Loucy (cell line): ENCODE measurements around the gene CDKL4.

ENCODE experiments used
- H2AFZ ChIP-seq: fragments of 200-600 bp; sonication (generic); 2 replicates; pipeline ENCODE4 v1.6.0; 2016; ENCODE audit warnings: antibody characterized with exemption, mild to moderate bottlenecking, low read length, moderate library complexity
- H3F3A ChIP-seq: fragments of 200-600 bp; 2 replicates; pipeline ENCODE4 v1.6.0; 2016; ENCODE audit warnings: antibody characterized with exemption, low read depth, mild to moderate bottlenecking
- H3K27me3 ChIP-seq: fragments of 200-600 bp; sonication (generic); 2 replicates; pipeline ENCODE4 v1.6.1; 2014; ENCODE audit warnings: low read length, mild to moderate bottlenecking; ENCODE audit not compliant: insufficient read depth, poor library complexity, severe bottlenecking
- H3K36me3 ChIP-seq: fragments of 200-600 bp; sonication (generic); 2 replicates; pipeline ENCODE4 v1.6.1; 2016; ENCODE audit warnings: low read length; ENCODE audit not compliant: insufficient read depth
- H3K4me1 ChIP-seq: fragments of 200-600 bp; sonication (generic); 2 replicates; pipeline ENCODE4 v1.5.1; 2014; ENCODE audit warnings: low read length, mild to moderate bottlenecking; ENCODE audit not compliant: insufficient read depth, poor library complexity, severe bottlenecking
- H3K4me2 ChIP-seq: fragments of 200-600 bp; sonication (generic); 2 replicates; pipeline ENCODE4 v1.6.0; 2014; ENCODE audit warnings: antibody characterized with exemption, low read length, low read depth, mild to moderate bottlenecking; ENCODE audit not compliant: poor library complexity, severe bottlenecking
- H3K4me3 ChIP-seq: fragments of 200-600 bp; sonication (generic); 2 replicates; pipeline ENCODE4 v1.5.1; 2014; ENCODE audit warnings: low read length, mild to moderate bottlenecking, mixed read lengths; ENCODE audit not compliant: poor library complexity, severe bottlenecking
- H3K79me2 ChIP-seq: fragments of 200-600 bp; sonication (generic); 2 replicates; pipeline ENCODE4 v1.6.1; 2014; ENCODE audit warnings: low read length; ENCODE audit not compliant: insufficient read depth
- H3K9ac ChIP-seq: fragments of 200-600 bp; sonication (generic); 2 replicates; pipeline ENCODE4 v1.6.0; 2014; ENCODE audit warnings: mild to moderate bottlenecking, low read depth, low read length, moderate library complexity; ENCODE audit not compliant: poor library complexity, severe bottlenecking
- H3K9me2 ChIP-seq: fragments of 200-600 bp; sonication (generic); replicated peaks from 2 replicates; pipeline ENCODE4 v1.6.1; 2016; ENCODE audit warnings: low read depth, low read length, mixed read lengths
- H3K9me3 ChIP-seq: fragments of 200-600 bp; sonication (generic); 2 replicates; pipeline ENCODE4 v1.6.1; 2014; ENCODE audit warnings: mild to moderate bottlenecking, antibody characterized with exemption, low read length, low read depth; ENCODE audit not compliant: insufficient read depth
- H4K20me1 ChIP-seq: fragments of 200-600 bp; sonication (generic); 2 replicates; pipeline ENCODE4 v1.6.0; 2014; ENCODE audit warnings: antibody characterized with exemption, low read length, mild to moderate bottlenecking; ENCODE audit not compliant: insufficient read depth, poor library complexity, severe bottlenecking
- CTCF ChIP-seq: fragments of 200-600 bp; sonication (generic); conservative IDR thresholded peaks from 2 replicates; pipeline ENCODE4 v1.5.1; 2014; ENCODE audit warnings: mild to moderate bottlenecking, antibody characterized with exemption, low read length
- EZH2phosphoT487 ChIP-seq: fragments of 200-600 bp; IDR thresholded peaks from 2 replicates; pipeline ENCODE4 v1.6.1; 2018; ENCODE audit warnings: antibody characterized with exemption, mild to moderate bottlenecking, moderate library complexity, borderline replicate concordance

The CDKL4 gene

GRCh38 chr2:39171621-39172020 is 72.1 kb downstream of the CDKL4 start:
- TF ChIP-seq CTCF (no peak), EZH2phosphoT487 (no peak)
- Histone ChIP-seq H3K4me3 (no peak overlapping the region), H3K4me1 (no peaks in the 10 kb centered on the region), H4K20me1 (no peaks in the 10 kb centered on the region), H3K9me2 (no peaks in the 10 kb centered on the region), H3K9ac (no peak overlapping the region), H3F3A (no peaks in the 10 kb centered on the region), H3K4me2 (no peak overlapping the region), H3K9me3 (no peaks in the 10 kb centered on the region), H3K36me3 (no peaks in the 10 kb centered on the region), H3K79me2 (no peaks in the 10 kb centered on the region), H3K27me3 (no peaks in the 10 kb centered on the region), H2AFZ (no peak overlapping the region)

GRCh38 chr2:39164089-39164488 is 79.7 kb downstream of the CDKL4 start:
- no peaks in the 10 kb centered on the region for H3K79me2 ChIP-seq
- H2AFZ ChIP-seq: no peak overlapping the region
- H3K27me3 ChIP-seq: no peaks in the 10 kb centered on the region
- no peaks in the 10 kb centered on the region for H3K36me3 ChIP-seq
- H3F3A ChIP-seq: no peaks in the 10 kb centered on the region
- TF ChIP-seq EZH2phosphoT487 (no peak), CTCF (no peak)
- H3K9ac ChIP-seq: no peak overlapping the region
- H3K9me2 ChIP-seq: no peaks in the 10 kb centered on the region
- H3K9me3 ChIP-seq: no peaks in the 10 kb centered on the region
- no peak overlapping the region for H3K4me3 ChIP-seq
- H3K4me1 ChIP-seq: no peaks in the 10 kb centered on the region
- no peaks in the 10 kb centered on the region for H4K20me1 ChIP-seq
- H3K4me2 ChIP-seq: no peak overlapping the region

GRCh38 chr2:39160982-39161381 is 82.8 kb downstream of the CDKL4 start:
- Histone ChIP-seq H3K9me2 (no peaks in the 10 kb centered on the region), H3K9ac (no peak overlapping the region), H2AFZ (no peak overlapping the region), H4K20me1 (no peaks in the 10 kb centered on the region), H3K27me3 (no peaks in the 10 kb centered on the region), H3K4me1 (no peaks in the 10 kb centered on the region), H3K79me2 (no peaks in the 10 kb centered on the region), H3K4me3 (no peak overlapping the region), H3F3A (no peaks in the 10 kb centered on the region), H3K36me3 (no peaks in the 10 kb centered on the region), H3K4me2 (no peak overlapping the region), H3K9me3 (no peaks in the 10 kb centered on the region)
- TF ChIP-seq EZH2phosphoT487 (no peak), CTCF (no peak)
